K562 (cell line): ENCODE data around the gene ITSN1. TPM values are rescaled to one million over a fixed set of nuclear protein-coding genes. Genes with fewer than 3 reads are reported as not detected.

Source experiments
- ATF3 ChIP-seq, 2 experiments: fragments of 450-650 bp in 1 of 2; sonication (generic) in 1 of 2; formaldehyde crosslinking in 1 of 2; IDR thresholded peaks in 1 of 2; conservative IDR thresholded peaks in 1 of 2; 2 replicates each; pipeline versions ENCODE4 v1.6.1 to v1.8.1; 2016 to 2023; ENCODE audit warnings: mild to moderate bottlenecking in 2 of 2, moderate library complexity in 2 of 2, inconsistent platforms in 1 of 2, missing genetic modification reagents in 1 of 2
- BACH1 ChIP-seq: fragments of 200-800 bp; sonication (Bioruptor generic); IDR thresholded peaks from 2 replicates; pipeline ENCODE4 v1.6.1; 2016; ENCODE audit warnings: missing genetic modification characterization, missing compliant biosample characterization
- CCAR2 ChIP-seq: fragments of 200-400 bp; formaldehyde crosslinking; IDR thresholded peaks from 2 replicates; pipeline ENCODE4 v1.6.1; 2017; ENCODE audit warnings: mild to moderate bottlenecking, low read depth, low read length
- ESRRB ChIP-seq: fragments of 250-450 bp; sonication (Bioruptor Pico); IDR thresholded peaks from 2 replicates; pipeline ENCODE4 v1.5.0; 2020; ENCODE audit warnings: mild to moderate bottlenecking, moderate library complexity, borderline replicate concordance
- FUS ChIP-seq: fragments of 200-400 bp; formaldehyde crosslinking; optimal IDR thresholded peaks from 2 replicates; pipeline ENCODE3; 2017; ENCODE audit warnings: low read depth, low read length
- KLF1 ChIP-seq: fragments of 450-650 bp; IDR thresholded peaks from 2 replicates; pipeline ENCODE4 v1.6.1; 2016; ENCODE audit warnings: missing genetic modification characterization, missing compliant biosample characterization
- MEF2A ChIP-seq: IDR thresholded peaks from 2 replicates; pipeline ENCODE4 v1.6.1; 2011; ENCODE audit warnings: low read depth, mild to moderate bottlenecking, low read length, moderate library complexity; ENCODE audit not compliant: control insufficient read depth
- MTA3 ChIP-seq: fragments of 450-650 bp; formaldehyde crosslinking; IDR thresholded peaks from 2 replicates; pipeline ENCODE4 v1.6.1; 2017; ENCODE audit warnings: mild to moderate bottlenecking, borderline replicate concordance
- NCOA6 ChIP-seq: fragments of 450-650 bp; IDR thresholded peaks from 2 replicates; pipeline ENCODE4 v1.6.1; 2017; ENCODE audit warnings: mild to moderate bottlenecking
- NR1H2 ChIP-seq: sonication (generic); formaldehyde crosslinking; IDR thresholded peaks from 2 replicates; pipeline ENCODE4 v1.4.0; 2020; ENCODE audit warnings: mild to moderate bottlenecking, missing genetic modification reagents
- RBFOX2 ChIP-seq: fragments of 200-400 bp; formaldehyde crosslinking; IDR thresholded peaks from 2 replicates; pipeline ENCODE4 v1.6.1; 2017; ENCODE audit warnings: low read depth, mild to moderate bottlenecking, low read length, moderate library complexity
- RBM15 ChIP-seq: fragments of 200-400 bp; formaldehyde crosslinking; IDR thresholded peaks from 2 replicates; pipeline ENCODE4 v1.6.1; 2018; ENCODE audit warnings: mild to moderate bottlenecking, low read length, moderate library complexity; ENCODE audit not compliant: insufficient read depth
- ZBTB12 ChIP-seq: fragments of 250-450 bp; sonication (Bioruptor Pico); IDR thresholded peaks from 2 replicates; pipeline ENCODE4 v1.4.0; 2020
- ZFPM2 ChIP-seq: fragments of 250-450 bp; sonication (Bioruptor Pico); IDR thresholded peaks from 2 replicates; pipeline ENCODE4 v1.5.1; 2022; ENCODE audit warnings: mild to moderate bottlenecking
- ZNF436 ChIP-seq: fragments of 250-450, 450-650 bp; sonication (Bioruptor Pico); formaldehyde crosslinking; IDR thresholded peaks from 2 replicates; pipeline ENCODE4 v1.7.0; 2020; ENCODE audit warnings: mild to moderate bottlenecking
- ZNF584 ChIP-seq: fragments of 200-800 bp; sonication (Bioruptor generic); IDR thresholded peaks from 2 replicates; pipeline ENCODE4 v1.6.1; 2016; ENCODE audit warnings: low read depth, mild to moderate bottlenecking, missing genetic modification characterization, missing compliant biosample characterization
- polyA plus RNA-seq, 8 experiments: library from polyadenylated mRNA; depleted of rRNA in 4 of 8; stranded (reverse) in 5 of 8; unstranded in 3 of 8; fragments of >200 nt; fragmentation: Nextera tagmentation in 2 of 8; fragmentation: Illumina TruSeq in 1 of 8; extraction: Ambion mirVana in 2 of 8; extraction: Trizol in 1 of 8; gene quantifications; 2 replicates each; pipeline versions ENCODE4 v1.2.1 to v1.2.3, GENCODE V29; 2011 to 2014; ENCODE audit warnings: inconsistent platforms in 1 of 8, missing spikeins in 1 of 8
- total RNA-seq, 7 experiments: library from RNA; depleted of rRNA in 6 of 7; stranded (reverse); fragments of >200 nt in 6 of 7; fragmentation: Illumina TruSeq in 2 of 7; extraction: Trizol in 2 of 7; gene quantifications; 2 replicates each; pipeline versions ENCODE4 v1.2.1 to v1.2.3, GENCODE V29; 2011 to 2021; ENCODE audit warnings: low replicate concordance in 1 of 7
- TF ChIP-seq, protein P1 (sequence below): fragments of 450-650 bp; IDR thresholded peaks from 2 replicates; pipeline ENCODE4 v1.6.1; 2016; ENCODE audit warnings: missing biosample characterization, missing genetic modification characterization
- TF ChIP-seq, protein P2 (sequence below): fragments of 250-450 bp; sonication (Bioruptor Pico); IDR thresholded peaks from 2 replicates; pipeline ENCODE4 v1.4.0; 2020; ENCODE audit warnings: mild to moderate bottlenecking, moderate library complexity
- TF ChIP-seq, protein P3 (sequence below): fragments of 450-650 bp; IDR thresholded peaks from 2 replicates; pipeline ENCODE4 v1.6.1; 2018; ENCODE audit warnings: mild to moderate bottlenecking, low read depth; ENCODE audit not compliant: partially characterized antibody

The ITSN1 gene
- total and polyA plus RNA-seq, 9 of the 15 experiments (the other 6 are each of a cell fraction or from before 2014, with no cell fraction given), result 1.1 to 12.6 (median 4.8) TPM

DNA sequence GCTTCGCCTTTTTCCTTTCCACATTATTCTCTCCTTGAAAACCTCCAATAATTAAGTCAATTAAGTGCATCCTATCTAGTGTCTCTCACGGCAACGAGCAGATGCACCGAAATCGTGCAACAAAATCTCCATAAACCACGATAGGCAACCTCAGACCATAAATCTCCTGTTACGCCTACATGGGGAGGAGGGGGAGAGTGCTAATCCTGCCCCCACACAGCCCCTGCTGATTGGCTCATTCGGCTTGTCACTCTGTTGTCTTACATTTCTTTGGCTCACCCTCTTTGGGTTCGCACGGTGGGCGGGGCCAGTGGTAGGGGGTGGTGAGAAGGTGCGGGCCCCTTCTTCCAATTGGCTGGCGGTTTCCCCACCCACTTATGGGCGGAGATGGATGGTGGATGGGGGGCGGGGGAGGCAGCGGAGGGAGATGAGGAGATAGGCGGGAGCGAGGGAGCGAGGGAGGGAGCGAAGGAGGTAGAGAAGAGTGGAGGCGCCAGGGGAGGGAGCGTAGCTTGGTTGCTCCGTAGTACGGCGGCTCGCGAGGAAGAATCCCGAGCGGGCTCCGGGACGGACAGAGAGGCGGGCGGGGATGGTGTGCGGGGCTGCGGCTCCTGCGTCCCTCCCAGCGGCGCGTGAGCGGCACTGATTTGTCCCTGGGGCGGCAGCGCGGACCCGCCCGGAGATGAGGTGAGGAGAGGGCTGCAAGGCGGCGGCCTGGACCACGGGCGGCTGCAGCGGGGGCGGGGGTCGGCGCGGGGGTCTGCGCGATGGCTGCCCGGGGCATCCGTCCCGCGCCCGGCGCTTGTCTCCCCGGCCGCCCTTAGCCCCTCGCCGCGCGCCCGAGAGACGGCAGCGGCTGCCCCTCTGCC lies at the start of gene ITSN1 (continued):
- TF ChIP-seq CCAR2 (no peak), BACH1 (no peak), KLF1 (0 out of 2 replicates have a peak, but pooled peaks have one; percentile 84), FUS (no peak), ZBTB12 (CRISPR knock-in tag) (no peak), NR1H2 (no peak), MEF2A (no peak), ATF3 (IDR thresholded peaks at IDR 0.05) (no peak), ATF3 (CRISPR knock-in tag; conservative IDR thresholded peaks at IDR 0.05) (peak; percentile 55; the same call in 1 of the 2 replicates), ESRRB (CRISPR knock-in tag) (no peak), ZNF584 (no peak), NCOA6 (no peak), ZNF436 (CRISPR knock-in tag) (no peak), ZFPM2 (CRISPR knock-in tag) (no peak), RBM15 (no peak), MTA3 (peak; percentile 38), RBFOX2 (no peak)
- TF ChIP-seq, protein P1, sequence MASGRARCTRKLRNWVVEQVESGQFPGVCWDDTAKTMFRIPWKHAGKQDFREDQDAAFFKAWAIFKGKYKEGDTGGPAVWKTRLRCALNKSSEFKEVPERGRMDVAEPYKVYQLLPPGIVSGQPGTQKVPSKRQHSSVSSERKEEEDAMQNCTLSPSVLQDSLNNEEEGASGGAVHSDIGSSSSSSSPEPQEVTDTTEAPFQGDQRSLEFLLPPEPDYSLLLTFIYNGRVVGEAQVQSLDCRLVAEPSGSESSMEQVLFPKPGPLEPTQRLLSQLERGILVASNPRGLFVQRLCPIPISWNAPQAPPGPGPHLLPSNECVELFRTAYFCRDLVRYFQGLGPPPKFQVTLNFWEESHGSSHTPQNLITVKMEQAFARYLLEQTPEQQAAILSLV (tag), result no peak
- TF ChIP-seq, protein P2, sequence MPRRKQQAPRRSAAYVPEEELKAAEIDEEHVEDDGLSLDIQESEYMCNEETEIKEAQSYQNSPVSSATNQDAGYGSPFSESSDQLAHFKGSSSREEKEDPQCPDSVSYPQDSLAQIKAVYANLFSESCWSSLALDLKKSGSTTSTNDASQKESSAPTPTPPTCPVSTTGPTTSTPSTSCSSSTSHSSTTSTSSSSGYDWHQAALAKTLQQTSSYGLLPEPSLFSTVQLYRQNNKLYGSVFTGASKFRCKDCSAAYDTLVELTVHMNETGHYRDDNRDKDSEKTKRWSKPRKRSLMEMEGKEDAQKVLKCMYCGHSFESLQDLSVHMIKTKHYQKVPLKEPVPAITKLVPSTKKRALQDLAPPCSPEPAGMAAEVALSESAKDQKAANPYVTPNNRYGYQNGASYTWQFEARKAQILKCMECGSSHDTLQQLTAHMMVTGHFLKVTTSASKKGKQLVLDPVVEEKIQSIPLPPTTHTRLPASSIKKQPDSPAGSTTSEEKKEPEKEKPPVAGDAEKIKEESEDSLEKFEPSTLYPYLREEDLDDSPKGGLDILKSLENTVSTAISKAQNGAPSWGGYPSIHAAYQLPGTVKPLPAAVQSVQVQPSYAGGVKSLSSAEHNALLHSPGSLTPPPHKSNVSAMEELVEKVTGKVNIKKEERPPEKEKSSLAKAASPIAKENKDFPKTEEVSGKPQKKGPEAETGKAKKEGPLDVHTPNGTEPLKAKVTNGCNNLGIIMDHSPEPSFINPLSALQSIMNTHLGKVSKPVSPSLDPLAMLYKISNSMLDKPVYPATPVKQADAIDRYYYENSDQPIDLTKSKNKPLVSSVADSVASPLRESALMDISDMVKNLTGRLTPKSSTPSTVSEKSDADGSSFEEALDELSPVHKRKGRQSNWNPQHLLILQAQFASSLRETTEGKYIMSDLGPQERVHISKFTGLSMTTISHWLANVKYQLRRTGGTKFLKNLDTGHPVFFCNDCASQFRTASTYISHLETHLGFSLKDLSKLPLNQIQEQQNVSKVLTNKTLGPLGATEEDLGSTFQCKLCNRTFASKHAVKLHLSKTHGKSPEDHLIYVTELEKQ (CRISPR knock-in tag), result no peak
- TF ChIP-seq, protein P3, sequence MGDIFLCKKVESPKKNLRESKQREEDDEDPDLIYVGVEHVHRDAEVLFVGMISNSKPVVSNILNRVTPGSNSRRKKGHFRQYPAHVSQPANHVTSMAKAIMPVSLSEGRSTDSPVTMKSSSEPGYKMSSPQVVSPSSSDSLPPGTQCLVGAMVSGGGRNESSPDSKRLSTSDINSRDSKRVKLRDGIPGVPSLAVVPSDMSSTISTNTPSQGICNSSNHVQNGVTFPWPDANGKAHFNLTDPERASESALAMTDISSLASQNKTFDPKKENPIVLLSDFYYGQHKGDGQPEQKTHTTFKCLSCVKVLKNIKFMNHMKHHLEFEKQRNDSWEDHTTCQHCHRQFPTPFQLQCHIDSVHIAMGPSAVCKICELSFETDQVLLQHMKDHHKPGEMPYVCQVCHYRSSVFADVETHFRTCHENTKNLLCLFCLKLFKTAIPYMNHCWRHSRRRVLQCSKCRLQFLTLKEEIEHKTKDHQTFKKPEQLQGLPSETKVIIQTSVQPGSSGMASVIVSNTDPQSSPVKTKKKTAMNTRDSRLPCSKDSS, result no peak
